ENCODE data around the gene RPGRIP1L.

RPGRIP1L gene

DNA sequence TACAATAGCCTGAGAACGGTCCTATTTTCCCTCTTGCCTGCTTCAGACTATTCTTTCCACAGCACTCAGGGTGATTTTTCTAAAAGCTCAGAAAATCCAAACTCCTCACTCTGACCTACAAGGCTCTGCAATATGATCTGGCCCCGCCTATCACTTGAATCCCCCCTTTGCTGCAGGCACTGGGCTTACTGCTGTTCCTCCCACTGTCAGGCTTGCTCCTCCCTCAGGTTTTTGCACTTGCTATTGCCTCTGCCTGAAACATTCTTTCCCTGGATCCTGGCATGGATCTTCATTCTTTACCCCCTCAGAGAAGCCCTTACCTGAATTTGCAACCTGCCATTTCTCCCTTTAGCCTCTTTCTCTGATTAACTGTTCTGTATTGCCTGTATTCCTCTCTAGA lies 52.3 kb downstream of the RPGRIP1L start:
- no peak for DNase-seq (ENCODE audit: low read depth)

DNA sequence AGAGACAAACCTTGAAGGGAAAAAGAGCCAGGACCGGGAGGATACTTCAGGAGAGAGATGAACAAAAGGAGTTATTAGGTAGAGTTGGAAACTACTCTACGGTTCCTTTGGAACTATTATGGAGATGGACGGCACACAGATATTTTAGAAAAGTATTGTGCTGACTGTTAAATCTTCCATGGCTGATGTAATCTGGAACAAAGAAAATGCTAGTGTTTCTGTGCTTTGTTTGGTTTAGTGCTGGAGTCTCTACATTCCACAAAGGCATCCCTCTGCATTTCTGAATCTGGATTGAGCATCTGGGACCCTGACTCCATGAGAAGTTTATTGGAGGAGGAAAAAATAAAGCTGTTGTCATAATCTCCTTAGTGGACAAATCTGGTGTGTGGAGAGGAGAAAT lies 57.2 kb downstream of the RPGRIP1L start:
- no peak for DNase-seq (ENCODE audit: low read depth)

DNA sequence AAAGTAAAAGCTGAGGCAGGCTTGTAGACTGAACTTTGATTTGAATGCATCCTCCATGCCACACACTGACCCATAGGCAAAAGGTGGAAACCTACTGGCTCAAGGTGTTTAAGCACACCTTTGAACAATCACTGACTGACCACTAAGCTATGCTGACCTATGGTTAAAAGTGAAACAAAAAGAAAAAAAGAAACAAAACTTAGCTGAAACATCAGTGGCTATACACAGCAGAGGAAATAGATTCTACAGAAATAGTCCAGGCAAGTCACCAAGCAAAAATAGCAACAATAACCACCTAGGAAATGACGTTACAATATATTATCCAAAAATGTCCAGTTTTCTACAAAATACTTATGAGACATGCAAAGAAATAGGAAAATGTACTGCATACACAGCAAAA lies 60.2 kb downstream of the RPGRIP1L start:
- DNase-seq (ENCODE audit: low read depth), result no peak

DNA sequence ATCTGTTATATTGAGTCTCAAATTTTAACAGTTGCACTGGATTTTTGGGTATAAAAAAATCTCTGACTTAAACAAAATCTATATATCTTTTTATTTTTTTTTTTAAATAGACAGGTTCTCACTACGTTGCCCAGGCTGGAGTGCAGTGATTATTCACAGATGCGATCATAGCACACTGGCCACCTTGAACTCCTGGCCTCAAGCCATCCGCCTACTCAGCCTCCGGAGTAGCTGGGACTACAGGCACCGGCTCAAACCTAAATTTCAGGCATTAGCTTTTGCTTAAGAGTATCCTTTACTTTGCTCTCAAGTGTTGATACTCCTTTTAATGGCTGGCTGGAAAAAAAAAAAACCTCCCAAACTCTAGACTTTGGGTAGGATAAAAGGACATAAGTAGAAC lies 61.6 kb downstream of the RPGRIP1L start:
- no peak for DNase-seq (ENCODE audit: low read depth)

DNA sequence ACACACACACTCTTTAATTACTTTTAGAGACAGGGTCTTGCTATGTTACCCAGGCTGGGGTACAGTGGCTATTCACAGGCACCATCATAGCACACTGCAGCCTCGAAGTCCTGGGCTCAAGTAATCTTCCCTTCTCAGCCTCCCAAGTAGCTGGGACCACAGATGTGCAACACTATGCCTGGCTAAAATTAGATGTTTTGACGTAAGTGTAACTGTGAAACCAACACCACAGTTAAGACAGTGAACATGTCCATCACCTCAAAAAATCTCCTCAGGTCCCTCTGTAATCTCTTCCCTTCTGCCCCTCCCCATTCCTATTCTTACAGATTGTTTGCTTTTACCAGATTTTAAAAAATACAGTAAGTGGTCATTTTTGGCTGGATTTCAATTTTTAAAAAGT lies 66.7 kb downstream of the RPGRIP1L start:
- DNase-seq (ENCODE audit: low read depth), result no peak

DNA sequence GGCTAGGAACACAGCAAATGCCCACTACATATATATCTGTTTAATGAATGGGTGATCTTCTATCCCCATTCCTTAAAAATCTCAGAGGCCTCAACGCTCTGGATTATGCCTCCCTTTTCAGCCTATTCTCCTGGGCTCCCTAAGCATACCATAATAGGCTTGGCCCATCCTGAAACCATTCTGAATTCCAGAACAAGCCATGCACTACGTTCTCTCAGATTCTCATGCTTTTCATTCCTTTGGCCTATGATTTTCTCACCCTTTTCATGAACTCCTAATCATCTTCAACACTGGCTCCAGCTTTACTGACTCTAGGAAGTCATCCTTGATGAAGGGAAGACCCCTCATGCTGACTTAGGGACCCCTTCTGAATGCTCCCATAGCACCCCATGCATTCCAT lies 71.1 kb downstream of the RPGRIP1L start:
- DNase-seq (ENCODE audit: low read depth), result no peak

DNA sequence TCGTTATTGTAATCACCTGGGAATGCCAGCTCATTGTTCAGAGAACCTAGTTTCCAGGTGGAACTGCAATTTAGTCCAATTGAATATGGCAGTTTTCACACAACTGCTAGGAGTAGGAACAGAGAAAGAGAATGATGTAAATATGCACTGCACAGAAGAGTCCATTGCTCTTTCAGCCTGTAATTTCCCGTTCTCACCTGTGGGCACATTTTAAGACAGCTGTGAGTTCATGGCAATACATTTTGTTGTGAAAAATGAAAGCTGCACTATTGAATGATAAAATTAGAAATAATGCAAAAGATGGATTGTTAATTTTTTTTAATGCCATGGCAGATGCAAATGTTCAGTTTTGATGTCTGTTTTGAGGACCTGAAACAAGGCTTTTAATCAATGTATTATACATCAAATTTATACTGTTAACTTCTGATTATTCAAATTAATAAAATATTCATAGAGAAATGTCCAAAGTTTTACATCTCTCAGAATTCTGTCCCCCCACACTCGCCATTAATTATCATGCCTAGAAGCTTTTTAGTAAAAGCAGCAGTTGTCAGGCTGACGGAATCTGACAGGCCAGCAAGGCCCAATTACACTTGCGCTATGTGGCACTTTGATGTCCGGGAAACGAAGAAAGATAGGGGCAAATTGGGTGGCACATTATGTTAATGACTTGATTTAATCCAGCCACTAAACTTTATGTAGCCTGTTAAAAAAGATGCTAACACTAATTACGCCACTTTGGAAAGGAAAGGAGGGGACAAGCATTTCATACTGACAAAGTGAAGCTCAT lies 72.2 kb downstream of the RPGRIP1L start:
- no peak for DNase-seq (ENCODE audit: low read depth)

DNA sequence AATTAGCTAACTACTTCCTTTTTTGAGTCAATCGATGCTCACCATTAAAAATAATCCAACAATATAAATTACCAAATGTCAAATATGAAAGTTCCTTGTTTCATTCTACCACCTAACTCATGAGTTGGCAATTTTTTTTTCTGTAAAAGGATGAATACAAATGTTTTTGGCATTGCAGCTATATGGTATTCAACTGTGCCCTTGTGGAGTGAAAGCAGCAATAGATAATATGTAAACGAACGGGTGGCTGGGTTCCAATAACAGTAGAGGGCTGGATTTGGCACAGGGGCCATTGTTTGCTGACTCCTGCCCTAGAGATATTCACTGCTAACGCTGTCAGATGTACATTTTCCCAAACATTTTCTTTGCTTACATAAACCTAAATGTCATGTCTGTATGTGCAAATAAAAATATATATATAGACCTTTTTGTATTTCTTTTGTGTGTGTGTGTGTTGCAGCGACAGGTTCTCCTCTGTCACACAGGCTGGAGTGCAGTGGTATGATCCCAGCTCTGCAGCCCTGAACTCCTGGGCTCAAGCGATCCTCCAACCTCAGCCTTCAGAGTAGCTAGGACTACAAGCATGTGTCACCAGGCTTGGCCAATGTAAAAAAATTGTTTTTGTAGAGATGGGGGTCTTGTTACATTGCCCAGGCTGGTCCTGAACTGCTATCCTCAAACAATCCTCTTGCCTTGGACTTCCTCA lies 73.9 kb downstream of the RPGRIP1L start:
- DNase-seq (ENCODE audit: low read depth), result no peak

DNA sequence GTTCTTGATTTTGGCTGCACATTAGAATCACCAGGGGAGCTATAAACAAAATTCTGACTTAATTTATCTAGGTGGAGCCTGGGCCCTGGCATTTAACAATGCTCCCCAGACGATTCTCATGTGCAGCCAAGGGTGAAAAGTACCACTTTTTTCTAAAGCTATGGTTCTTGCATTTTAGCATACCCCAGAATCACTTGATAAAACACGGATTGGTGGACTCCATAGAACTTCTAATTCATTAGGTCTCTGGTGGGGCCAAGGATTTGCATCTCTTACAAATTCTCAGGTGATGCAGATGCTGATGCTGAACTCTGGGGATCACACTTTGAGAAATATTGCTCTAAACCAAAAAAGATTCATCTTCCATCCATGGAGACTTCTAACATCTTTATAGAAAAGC lies 74.5 kb downstream of the RPGRIP1L start:
- DNase-seq (ENCODE audit: low read depth), result no peak

DNA sequence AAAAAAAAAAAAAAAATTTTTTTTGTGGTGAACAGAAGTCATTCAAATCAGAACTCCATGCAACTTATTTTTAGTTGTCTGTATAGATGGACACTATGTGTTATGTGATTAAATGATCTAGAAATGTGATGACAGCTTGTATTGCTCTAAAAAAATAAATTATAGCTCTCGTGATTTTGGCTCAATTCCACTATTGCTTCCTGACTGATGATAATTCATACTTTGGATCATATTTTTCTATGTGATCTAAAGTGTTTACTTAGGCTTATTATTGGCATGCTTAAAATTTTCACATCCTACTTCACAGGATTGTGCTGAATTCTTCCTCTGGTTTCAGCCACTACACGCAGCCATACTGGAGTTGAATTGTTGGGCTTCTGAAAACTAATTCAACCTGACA lies 76.8 kb downstream of the RPGRIP1L start:
- DNase-seq (ENCODE audit: low read depth), result no peak

DNA sequence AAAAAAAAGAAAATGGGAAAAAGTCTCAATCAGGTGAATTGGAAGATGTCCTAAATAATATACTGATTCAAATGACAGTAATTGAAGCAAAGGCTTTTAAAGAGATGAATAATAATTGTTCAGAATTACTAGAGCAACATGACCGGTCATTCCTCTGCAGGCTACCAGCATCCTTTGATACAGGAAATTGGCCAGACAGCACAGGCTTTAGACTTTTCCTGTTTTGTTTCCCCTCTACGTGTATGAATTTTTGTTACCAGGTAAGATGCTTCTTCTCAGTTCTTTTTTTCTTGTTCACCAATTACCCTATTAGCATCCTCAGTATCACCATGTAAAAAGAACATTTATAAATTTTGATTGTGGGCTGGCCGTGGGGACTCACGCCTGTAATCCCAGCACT lies 77.5 kb downstream of the RPGRIP1L start:
- no peak for DNase-seq (ENCODE audit: low read depth)

DNA sequence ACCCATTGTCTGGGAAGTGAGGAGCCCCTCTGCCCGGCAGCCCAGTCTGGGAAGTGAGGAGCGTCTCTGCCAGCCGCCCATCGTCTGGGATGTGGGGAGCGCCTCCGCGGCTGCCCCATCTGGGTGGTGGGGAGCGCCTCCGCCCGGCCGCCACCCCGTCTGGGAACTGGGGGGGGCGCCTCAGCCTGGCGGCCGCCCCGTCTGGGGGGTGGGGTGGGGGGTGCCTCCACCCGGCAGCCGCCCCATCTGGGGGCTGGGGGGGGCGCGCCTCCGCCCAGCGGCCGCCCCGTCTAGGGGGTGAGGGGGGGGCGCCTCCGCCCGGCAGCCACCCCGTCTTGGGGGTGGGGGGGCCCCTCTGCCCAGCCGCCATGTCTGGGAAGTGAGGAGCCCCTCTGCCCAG lies 78.4 kb downstream of the RPGRIP1L start:
- DNase-seq (ENCODE audit: low read depth), result no peak

DNA sequence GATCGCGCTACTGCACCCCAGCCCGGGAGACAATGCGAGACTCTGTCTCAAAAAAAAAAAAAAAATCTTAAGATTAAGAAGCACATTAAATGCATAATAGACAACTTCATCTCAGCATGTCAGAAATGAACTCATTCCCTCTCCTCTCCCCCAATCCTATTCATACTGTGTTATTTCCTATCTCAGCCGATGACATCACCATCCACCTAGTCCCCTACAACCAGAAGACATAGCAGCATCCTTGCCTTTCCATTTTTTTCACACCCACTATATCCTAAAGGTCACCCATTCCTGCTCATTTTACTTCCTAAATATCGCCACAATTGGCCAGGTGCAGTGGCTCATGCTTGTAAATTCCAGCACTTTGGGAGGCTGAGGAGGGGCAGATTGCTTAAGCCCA lies 81.3 kb downstream of the RPGRIP1L start:
- DNase-seq (ENCODE audit: low read depth), result no peak

DNA sequence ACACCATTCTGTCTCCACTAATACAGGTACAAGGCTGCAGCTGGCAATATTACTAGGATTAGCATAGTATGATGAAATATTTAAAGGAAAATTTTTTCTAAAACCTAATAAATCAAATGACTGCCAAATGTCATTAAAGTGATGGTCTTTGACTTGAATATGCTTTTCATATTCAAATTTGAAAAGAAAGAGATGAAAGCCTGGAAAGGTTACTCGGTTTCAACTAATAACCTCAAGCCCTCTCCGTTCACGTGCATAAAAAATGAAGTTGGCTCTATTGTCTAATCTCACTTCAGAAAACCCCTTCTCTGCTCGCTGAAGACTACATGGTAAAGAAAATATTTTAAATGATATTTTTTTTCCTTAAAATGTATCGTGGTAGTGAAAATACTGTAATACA lies 83.2 kb downstream of the RPGRIP1L start:
- DNase-seq (ENCODE audit: low read depth), result no peak

DNA sequence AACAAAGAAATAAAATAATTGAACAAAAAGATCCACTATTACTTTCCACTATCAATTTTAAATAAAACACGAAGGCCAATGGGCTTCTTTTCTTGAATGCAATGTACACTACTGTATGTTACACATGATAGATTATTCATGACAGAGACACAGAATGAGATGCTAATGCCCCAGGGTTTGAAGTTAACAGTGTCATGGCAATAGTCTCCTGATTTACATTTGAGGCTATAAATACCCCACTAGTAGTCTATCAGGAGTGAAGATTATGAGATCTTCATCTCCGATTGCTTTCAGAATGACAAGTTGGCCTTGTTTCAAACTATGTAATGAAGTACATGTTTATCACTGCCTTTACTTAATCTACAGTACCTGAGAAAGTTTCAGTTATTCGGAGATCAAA lies 84.4 kb downstream of the RPGRIP1L start:
- no peak for DNase-seq (ENCODE audit: low read depth)

DNA sequence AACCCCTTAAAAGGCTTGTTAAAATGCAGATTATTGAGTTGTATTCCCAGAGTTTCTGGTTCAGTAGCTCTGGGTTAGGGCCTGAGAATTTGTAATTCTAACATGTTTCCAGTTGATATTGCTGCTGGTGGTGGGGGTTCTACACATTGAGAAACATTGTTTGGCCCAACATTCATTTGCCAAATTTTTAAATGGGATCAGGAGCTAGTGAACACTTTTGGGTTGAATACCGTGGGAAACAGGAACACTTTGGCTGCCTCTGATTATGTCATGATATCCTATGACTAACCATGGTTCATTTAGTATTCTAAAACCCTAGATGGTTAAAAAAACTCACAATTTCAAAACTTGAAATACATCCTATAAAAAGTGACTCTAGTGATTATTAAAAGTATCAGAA lies 89.3 kb downstream of the RPGRIP1L start:
- no peak for DNase-seq (ENCODE audit: low read depth)

DNA sequence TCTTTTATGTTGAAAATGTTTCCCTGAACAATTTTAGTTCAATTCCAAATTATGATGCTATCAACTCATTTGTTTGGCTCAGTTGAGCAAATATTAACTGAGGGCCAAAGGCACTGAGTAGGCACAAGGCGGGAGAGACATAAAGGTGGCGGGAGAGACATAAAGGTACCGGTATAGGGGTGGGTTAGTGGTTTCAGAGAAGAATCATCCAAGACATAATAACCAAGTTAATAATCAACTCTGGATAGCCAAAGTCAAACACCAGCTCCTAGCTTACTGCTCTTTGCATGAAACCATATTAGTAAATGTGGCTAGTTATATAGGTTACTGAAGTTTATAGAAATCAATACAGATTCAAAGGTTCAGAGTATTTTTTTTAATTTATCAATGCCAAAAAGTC lies 91.7 kb downstream of the RPGRIP1L start:
- DNase-seq (ENCODE audit: low read depth), result no peak

DNA sequence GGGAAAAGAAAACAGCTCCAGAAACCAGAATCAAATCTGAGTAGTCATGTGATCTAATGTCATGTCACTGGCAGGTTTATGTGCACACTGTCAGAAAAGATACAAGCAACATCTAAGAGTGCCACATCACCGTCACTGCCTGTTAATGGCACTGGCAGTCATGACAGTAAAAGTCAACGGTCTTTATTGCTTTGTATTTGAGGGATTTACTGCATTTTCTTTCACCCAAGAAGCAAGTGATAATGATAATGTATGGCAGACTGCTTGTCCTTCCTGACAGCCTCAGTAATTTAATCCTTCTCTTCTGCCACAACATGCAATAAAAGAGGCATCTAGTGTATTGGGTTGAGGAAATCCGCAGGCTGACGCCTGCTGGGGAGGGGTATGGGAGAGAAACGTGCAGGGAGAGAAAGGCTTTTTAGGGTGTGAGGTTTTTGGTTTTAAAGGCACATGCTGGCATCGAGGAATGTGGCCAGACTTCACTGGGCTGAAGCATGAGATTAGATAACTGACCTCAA lies 92.4 kb downstream of the RPGRIP1L start:
- DNase-seq (ENCODE audit: low read depth), result no peak

DNA sequence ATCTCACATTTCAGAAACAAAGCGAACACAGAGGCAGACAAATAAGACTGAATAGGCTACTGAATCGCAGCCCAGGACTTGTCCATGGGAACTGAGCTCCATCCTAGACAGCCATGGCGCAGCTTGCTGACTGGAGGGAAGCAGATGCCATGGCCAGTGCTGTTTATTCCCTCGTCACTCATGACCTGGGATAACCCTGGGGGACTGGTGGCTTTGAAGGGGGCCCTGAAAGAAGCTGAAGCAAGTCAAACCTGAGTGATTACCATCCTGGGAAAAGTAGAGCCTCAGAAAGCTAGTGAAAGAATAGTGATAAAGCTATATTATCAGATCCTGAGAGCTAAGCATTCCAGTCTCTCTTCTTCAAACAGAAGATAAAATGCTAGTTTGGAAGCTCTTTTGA lies 94.1 kb downstream of the RPGRIP1L start:
- no peak for DNase-seq (ENCODE audit: low read depth)

DNA sequence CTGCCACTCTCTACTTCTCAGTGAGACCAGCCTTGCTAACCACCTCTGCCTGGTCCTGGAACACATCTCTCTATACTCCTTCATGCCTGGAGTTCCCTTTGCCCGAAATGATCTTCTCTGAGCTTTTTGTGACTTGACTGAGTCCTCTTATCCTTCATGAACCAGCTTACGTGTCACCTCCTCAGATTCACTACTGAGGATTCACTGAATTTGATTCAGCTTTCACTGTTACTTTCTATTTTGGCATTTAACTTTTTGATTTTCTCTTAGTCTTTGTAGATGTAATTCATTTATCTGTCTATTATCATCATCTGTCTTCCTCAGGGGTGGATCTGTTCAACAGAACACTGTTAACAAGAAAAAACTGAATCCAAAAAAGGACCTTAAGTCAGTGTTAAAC lies 95.6 kb downstream of the RPGRIP1L start:
- DNase-seq (ENCODE audit: low read depth), result no peak

DNA sequence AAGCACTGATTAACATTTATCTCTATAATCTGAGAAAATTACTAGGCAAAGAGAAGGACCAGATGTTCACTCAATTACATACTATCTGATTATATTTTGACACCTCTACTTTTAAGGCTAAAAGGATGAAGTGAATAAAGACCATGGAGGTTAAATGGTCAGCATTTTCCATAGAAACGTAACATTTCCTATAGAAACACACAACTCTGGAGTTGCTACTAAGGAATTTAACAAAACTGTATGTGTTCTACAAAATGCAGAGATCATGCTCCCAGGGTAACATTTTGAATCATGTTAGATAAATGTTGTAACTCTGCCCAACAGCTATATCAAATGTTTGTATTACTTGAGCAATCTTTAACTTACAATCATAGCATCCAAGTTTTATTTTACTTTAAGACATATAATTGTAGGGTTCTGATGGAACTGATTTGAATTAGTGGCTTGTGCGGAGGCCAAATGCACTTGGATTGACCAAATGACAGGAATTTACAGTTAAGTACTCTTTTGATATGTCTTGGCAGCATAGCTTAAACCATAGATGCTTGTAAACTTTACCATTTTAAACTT lies 97.7 kb downstream of the RPGRIP1L start:
- DNase-seq (ENCODE audit: low read depth), result no peak

DNA sequence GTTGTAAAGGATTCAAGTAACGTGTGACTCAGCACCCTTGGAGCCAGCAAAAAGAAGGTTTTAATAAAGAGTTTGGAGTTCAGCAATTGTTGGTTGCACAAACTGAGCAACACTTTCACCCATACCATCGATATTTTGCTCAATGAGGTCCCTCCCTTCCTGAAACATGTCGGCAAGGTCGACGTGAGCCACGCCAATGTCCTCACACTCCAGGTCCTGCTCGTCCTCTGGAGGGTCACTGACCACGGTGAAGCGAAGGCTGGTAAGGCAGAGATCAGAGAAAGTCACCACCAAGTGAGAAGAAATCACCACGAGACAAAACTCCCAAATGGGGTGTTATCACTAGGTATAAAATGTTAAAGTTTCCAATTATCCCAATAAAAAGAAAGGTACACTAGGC lies 98.3 kb downstream of the RPGRIP1L start:
- no peak for DNase-seq (ENCODE audit: low read depth)

DNA sequence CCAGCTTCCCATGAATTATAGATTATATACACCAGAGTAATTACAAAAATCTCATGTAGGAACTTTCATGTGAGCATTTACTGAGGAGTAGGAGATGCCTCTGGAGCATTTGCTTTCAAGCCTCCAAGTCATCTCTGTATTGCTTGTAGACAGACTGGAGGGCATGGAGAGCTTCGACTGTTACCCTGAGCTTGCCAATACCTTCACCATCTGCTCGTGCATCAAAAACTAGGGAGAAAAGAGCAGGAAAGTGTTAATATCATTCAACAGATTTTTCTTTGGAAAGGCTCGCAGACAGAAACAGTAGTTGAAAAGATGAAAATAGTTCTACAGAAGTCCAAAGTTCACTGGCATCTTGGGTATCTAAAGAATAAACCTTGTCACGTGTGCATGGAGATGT lies 101.7 kb downstream of the RPGRIP1L start:
- DNase-seq (ENCODE audit: low read depth), result no peak
